Measurements from ENCODE around the gene EXOC2.

GRCh38 chr6:520820-521219 lies 172.1 kb downstream of the EXOC2 start:
- TF ChIP-seq CTCF (IDR thresholded peaks at IDR 0.05) (no peak), POLR2A (IDR thresholded peaks at IDR 0.05) (no peak)

Data from adrenal gland (tissue), 5 donors.